HG02571 (cell line): ENCODE data around the gene CFDP1.
A peak's percentile ranks its signal among the peaks of the same experiment; 100 is the strongest.

Experiments used
- ATAC-seq: cut with Tn5 transposase; IDR thresholded peaks from one replicate; pipeline ENCODE4 v1.9.1; 2021; ENCODE audit warnings: mild to moderate bottlenecking, moderate library complexity; ENCODE audit not compliant: unreplicated experiment

The CFDP1 gene

GRCh38 chr16:75432828-75433731, at the start of gene CFDP1:
TSS of gene CFDP1 (minus strand) at chr16:75433503. CDS start at chr16:75433352, 151 bp downstream.
- ATAC-seq = peak; percentile 95

- no peak for ATAC-seq
Observed at GRCh38 chr16:75482434-75483205, 49.3 kb upstream of the CFDP1 start.

- ATAC-seq = no peak
Observed at GRCh38 chr16:75481475-75481874, 48.2 kb upstream of the CFDP1 start.

- no peak for ATAC-seq
Observed at GRCh38 chr16:75479421-75479990, 46.2 kb upstream of the CFDP1 start.

- ATAC-seq = no peak
Observed at GRCh38 chr16:75478480-75479345, 45.4 kb upstream of the CFDP1 start.

- ATAC-seq = no peak
Observed at GRCh38 chr16:75477680-75478473, 44.6 kb upstream of the CFDP1 start.

GRCh38 chr16:75476817-75477216, 43.5 kb upstream of the CFDP1 start:
- ATAC-seq = no peak

- ATAC-seq = no peak
Observed at GRCh38 chr16:75475420-75475847, 42.1 kb upstream of the CFDP1 start.

- no peak for ATAC-seq
Observed at GRCh38 chr16:75472908-75473877, 39.9 kb upstream of the CFDP1 start.

GRCh38 chr16:75471723-75472633, 38.7 kb upstream of the CFDP1 start:
- ATAC-seq = peak; percentile 81

GRCh38 chr16:75466760-75467159, 33.5 kb upstream of the CFDP1 start:
- ATAC-seq = no peak

- peak; percentile 93 for ATAC-seq
Observed at GRCh38 chr16:75464122-75464918, 31.0 kb upstream of the CFDP1 start, which contains the start of gene TMEM170A. TSS of gene TMEM170A (minus strand) at chr16:75464689. CDS start at chr16:75464600, 89 bp downstream.

- ATAC-seq = peak; percentile 15
Observed at GRCh38 chr16:75463389-75464121, 30.3 kb upstream of the CFDP1 start.

- no peak for ATAC-seq
Observed at GRCh38 chr16:75462806-75463205, 29.5 kb upstream of the CFDP1 start.

- no peak for ATAC-seq
Observed at GRCh38 chr16:75461575-75461974, 28.3 kb upstream of the CFDP1 start.

GRCh38 chr16:75460446-75460845, 27.1 kb upstream of the CFDP1 start:
- ATAC-seq = no peak
